HepG2 (cell line): ENCODE data around the gene GJC2. TPM values are rescaled to one million over a fixed set of nuclear protein-coding genes. Genes with fewer than 3 reads are reported as not detected.

Experiments
- CREB1 ChIP-seq, 2 experiments: fragments of 450-650 bp in 1 of 2; IDR thresholded peaks; 2 replicates each; pipeline ENCODE4 v1.6.1; 2016 to 2017; ENCODE audit warnings: control low read depth in 1 of 2, mild to moderate bottlenecking in 1 of 2, missing compliant biosample characterization in 1 of 2, missing genetic modification characterization in 1 of 2
- FLYWCH1 ChIP-seq: sonication (generic); formaldehyde crosslinking; IDR thresholded peaks from 2 replicates; pipeline ENCODE4 v1.8.1; 2023; ENCODE audit warnings: mild to moderate bottlenecking, missing genetic modification reagents
- RFX5 ChIP-seq: IDR thresholded peaks from 2 replicates; pipeline ENCODE4 v1.6.1; 2011; ENCODE audit warnings: low read depth, low read length, improper control_type of control experiment
- TGIF2 ChIP-seq: IDR thresholded peaks from 2 replicates; pipeline ENCODE4 v1.6.1; 2016; ENCODE audit warnings: control low read depth, missing compliant biosample characterization
- XBP1 ChIP-seq: sonication (generic); formaldehyde crosslinking; IDR thresholded peaks from 2 replicates; pipeline ENCODE4 v1.5.0; 2020; ENCODE audit warnings: missing genetic modification reagents
- ZC3H13 ChIP-seq: sonication (generic); formaldehyde crosslinking; IDR thresholded peaks from 2 replicates; pipeline ENCODE4 v1.8.1; 2023; ENCODE audit warnings: mild to moderate bottlenecking, missing genetic modification reagents, moderate library complexity
- ZNF101 ChIP-seq: sonication (generic); formaldehyde crosslinking; IDR thresholded peaks from 2 replicates; pipeline ENCODE4 v1.4.0; 2020; ENCODE audit warnings: mild to moderate bottlenecking, low read depth, missing genetic modification reagents, borderline replicate concordance
- ZNF143 ChIP-seq: sonication (generic); formaldehyde crosslinking; IDR thresholded peaks from 2 replicates; pipeline ENCODE4 v1.4.0; 2020; ENCODE audit warnings: missing genetic modification reagents
- ZNF432 ChIP-seq: sonication (generic); formaldehyde crosslinking; IDR thresholded peaks from 2 replicates; pipeline ENCODE4 v1.5.0; 2020; ENCODE audit warnings: missing genetic modification reagents, mild to moderate bottlenecking, borderline replicate concordance
- ZNF510 ChIP-seq: sonication (generic); formaldehyde crosslinking; IDR thresholded peaks from 2 replicates; pipeline ENCODE4 v1.4.0; 2020; ENCODE audit warnings: low read depth, mild to moderate bottlenecking, missing genetic modification reagents
- ZNF556 ChIP-seq: sonication (generic); formaldehyde crosslinking; IDR thresholded peaks from 2 replicates; pipeline ENCODE4 v1.4.0; 2020; ENCODE audit warnings: mild to moderate bottlenecking, missing genetic modification reagents, borderline replicate concordance
- ZNF577 ChIP-seq: sonication (generic); formaldehyde crosslinking; IDR thresholded peaks from 2 replicates; pipeline ENCODE4 v1.4.0; 2020; ENCODE audit warnings: mild to moderate bottlenecking, low read depth, missing genetic modification reagents, borderline replicate concordance
- polyA plus RNA-seq, 8 experiments: library from polyadenylated mRNA; depleted of rRNA in 3 of 8; stranded (reverse) in 7 of 8; unstranded in 1 of 8; fragments of >200 nt; fragmentation: Illumina TruSeq in 4 of 8; extraction: Trizol in 4 of 8; gene quantifications; 2 replicates each; pipeline versions ENCODE4 v1.2.1 to v1.2.3, GENCODE V29; 2011 to 2016; ENCODE audit warnings: low read depth in 4 of 8, missing spikeins in 1 of 8, mixed read lengths in 1 of 8; ENCODE audit not compliant: insufficient read depth in 1 of 8
- total RNA-seq, 5 experiments: library from RNA; depleted of rRNA; stranded (reverse); fragments of >200 nt; fragmentation: Illumina TruSeq; extraction: Trizol; gene quantifications; 2 replicates each; pipeline ENCODE4 v1.2.3, GENCODE V29; 2016; ENCODE audit warnings: low read depth in 1 of 5
- TF ChIP-seq, protein P1 (sequence below): sonication (generic); formaldehyde crosslinking; conservative IDR thresholded peaks from 2 replicates; pipeline ENCODE4 v1.4.0; 2020; ENCODE audit warnings: mild to moderate bottlenecking, missing genetic modification reagents, moderate library complexity
- TF ChIP-seq, protein P2 (sequence below): IDR thresholded peaks from 2 replicates; pipeline ENCODE4 v1.6.1; 2012; ENCODE audit warnings: inconsistent platforms
- TF ChIP-seq, protein P3 (sequence below): fragments of 450-650 bp; IDR thresholded peaks from 2 replicates; pipeline ENCODE4 v1.6.1; 2016
- TF ChIP-seq, protein P4 (sequence below): sonication (generic); formaldehyde crosslinking; conservative IDR thresholded peaks from 2 replicates; pipeline ENCODE4 v1.8.0; 2022; ENCODE audit warnings: mild to moderate bottlenecking, moderate library complexity, missing genetic modification reagents
- TF ChIP-seq, protein P5 (sequence below): sonication (generic); formaldehyde crosslinking; IDR thresholded peaks from 2 replicates; pipeline ENCODE4 v1.4.0; 2020; ENCODE audit warnings: mild to moderate bottlenecking, missing genetic modification reagents
- TF ChIP-seq, protein P6 (sequence below): IDR thresholded peaks from 2 replicates; pipeline ENCODE4 v1.6.1; 2016; ENCODE audit warnings: low read depth, borderline replicate concordance

GJC2 gene
- total and polyA plus RNA-seq, 2 of the 13 experiments (the other 11 are each of a cell fraction or from before 2014, with no cell fraction given), result 1.6 to 3.8 TPM

DNA sequence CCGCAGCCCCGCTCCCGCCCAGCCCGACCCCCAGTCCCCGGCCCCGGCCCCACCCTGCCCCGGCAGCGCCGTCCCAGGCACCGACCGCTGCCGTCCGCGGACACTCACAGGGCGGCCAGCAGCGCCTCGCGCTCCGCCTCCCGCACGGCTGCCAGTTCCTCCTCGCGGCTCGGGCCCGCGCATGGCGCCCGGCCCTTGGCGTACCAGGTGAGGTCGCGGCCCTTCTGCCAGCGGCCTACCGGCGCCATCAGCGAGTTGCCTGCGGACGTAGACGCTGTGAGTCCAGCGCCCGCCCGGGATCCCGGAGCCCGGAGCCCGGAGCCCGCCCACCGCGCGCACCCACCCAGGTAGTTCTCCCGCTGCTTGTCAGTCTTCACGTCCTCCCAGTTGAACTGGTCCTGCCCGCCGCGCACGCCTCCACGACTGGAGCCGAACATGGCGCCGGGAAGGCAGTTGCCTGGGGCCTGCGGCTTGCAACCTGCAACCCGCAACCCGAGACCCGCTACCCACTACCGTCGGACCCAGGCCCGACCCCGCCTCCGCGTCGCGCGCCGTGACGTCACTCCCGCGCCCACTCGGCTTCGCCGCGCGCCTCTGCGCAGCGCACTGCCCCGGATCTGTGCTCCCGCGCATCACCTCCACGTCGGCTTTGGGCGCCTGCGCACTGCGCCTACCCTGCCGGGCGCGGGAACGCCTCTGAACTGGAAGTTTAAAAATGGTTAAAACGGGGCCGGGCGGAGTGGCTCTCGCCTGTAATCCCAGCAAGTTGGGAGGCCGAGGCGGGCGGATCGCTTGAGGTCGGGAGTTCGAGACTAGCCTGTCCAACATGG is 46.7 kb upstream of the GJC2 start, which contains the start of gene C1orf35 (continued):
- TF ChIP-seq ZNF432 (CRISPR knock-in tag), result no peak
- TF ChIP-seq, protein P1, sequence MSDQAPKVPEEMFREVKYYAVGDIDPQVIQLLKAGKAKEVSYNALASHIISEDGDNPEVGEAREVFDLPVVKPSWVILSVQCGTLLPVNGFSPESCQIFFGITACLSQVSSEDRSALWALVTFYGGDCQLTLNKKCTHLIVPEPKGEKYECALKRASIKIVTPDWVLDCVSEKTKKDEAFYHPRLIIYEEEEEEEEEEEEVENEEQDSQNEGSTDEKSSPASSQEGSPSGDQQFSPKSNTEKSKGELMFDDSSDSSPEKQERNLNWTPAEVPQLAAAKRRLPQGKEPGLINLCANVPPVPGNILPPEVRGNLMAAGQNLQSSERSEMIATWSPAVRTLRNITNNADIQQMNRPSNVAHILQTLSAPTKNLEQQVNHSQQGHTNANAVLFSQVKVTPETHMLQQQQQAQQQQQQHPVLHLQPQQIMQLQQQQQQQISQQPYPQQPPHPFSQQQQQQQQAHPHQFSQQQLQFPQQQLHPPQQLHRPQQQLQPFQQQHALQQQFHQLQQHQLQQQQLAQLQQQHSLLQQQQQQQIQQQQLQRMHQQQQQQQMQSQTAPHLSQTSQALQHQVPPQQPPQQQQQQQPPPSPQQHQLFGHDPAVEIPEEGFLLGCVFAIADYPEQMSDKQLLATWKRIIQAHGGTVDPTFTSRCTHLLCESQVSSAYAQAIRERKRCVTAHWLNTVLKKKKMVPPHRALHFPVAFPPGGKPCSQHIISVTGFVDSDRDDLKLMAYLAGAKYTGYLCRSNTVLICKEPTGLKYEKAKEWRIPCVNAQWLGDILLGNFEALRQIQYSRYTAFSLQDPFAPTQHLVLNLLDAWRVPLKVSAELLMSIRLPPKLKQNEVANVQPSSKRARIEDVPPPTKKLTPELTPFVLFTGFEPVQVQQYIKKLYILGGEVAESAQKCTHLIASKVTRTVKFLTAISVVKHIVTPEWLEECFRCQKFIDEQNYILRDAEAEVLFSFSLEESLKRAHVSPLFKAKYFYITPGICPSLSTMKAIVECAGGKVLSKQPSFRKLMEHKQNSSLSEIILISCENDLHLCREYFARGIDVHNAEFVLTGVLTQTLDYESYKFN (CRISPR knock-in tag), result peak; percentile 39; the same call in 1 of the 2 replicates
- peak; percentile 79; the same call in 1 of the 2 replicates for TF ChIP-seq ZNF510 (CRISPR knock-in tag)
- peak; percentile 100 for TF ChIP-seq CREB1 (IDR thresholded peaks at IDR 0.05)
- peak; percentile 94 for TF ChIP-seq CREB1 (CRISPR knock-in tag; IDR thresholded peaks at IDR 0.05)
- TF ChIP-seq RFX5, result peak; percentile 61
- 0 out of 2 replicates have a peak, but pooled peaks have one; percentile 64 for TF ChIP-seq FLYWCH1 (CRISPR knock-in tag)
- TF ChIP-seq ZNF101 (CRISPR knock-in tag), result no peak
- TF ChIP-seq, protein P2, sequence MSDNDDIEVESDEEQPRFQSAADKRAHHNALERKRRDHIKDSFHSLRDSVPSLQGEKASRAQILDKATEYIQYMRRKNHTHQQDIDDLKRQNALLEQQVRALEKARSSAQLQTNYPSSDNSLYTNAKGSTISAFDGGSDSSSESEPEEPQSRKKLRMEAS, result peak; percentile 96
- TF ChIP-seq, protein P3, sequence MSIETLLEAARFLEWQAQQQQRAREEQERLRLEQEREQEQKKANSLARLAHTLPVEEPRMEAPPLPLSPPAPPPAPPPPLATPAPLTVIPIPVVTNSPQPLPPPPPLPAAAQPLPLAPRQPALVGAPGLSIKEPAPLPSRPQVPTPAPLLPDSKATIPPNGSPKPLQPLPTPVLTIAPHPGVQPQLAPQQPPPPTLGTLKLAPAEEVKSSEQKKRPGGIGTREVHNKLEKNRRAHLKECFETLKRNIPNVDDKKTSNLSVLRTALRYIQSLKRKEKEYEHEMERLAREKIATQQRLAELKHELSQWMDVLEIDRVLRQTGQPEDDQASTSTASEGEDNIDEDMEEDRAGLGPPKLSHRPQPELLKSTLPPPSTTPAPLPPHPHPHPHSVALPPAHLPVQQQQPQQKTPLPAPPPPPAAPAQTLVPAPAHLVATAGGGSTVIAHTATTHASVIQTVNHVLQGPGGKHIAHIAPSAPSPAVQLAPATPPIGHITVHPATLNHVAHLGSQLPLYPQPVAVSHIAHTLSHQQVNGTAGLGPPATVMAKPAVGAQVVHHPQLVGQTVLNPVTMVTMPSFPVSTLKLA, result no peak; the same call in 1 of the 2 replicates
- peak; percentile 94 for TF ChIP-seq ZC3H13 (CRISPR knock-in tag)
- 0 out of 2 replicates have a peak, but pooled peaks have one; percentile 79 for TF ChIP-seq TGIF2
- TF ChIP-seq ZNF577 (CRISPR knock-in tag), result 0 out of 2 replicates have a peak, but pooled peaks have one; percentile 20
- TF ChIP-seq ZNF143 (CRISPR knock-in tag), result peak; percentile 53; the same call in 1 of the 2 replicates
- TF ChIP-seq, protein P4, sequence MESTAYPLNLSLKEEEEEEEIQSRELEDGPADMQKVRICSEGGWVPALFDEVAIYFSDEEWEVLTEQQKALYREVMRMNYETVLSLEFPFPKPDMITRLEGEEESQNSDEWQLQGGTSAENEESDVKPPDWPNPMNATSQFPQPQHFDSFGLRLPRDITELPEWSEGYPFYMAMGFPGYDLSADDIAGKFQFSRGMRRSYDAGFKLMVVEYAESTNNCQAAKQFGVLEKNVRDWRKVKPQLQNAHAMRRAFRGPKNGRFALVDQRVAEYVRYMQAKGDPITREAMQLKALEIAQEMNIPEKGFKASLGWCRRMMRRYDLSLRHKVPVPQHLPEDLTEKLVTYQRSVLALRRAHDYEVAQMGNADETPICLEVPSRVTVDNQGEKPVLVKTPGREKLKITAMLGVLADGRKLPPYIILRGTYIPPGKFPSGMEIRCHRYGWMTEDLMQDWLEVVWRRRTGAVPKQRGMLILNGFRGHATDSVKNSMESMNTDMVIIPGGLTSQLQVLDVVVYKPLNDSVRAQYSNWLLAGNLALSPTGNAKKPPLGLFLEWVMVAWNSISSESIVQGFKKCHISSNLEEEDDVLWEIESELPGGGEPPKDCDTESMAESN (CRISPR knock-in tag), result peak; percentile 88; the same call in 1 of the 2 replicates
- TF ChIP-seq, protein P5, sequence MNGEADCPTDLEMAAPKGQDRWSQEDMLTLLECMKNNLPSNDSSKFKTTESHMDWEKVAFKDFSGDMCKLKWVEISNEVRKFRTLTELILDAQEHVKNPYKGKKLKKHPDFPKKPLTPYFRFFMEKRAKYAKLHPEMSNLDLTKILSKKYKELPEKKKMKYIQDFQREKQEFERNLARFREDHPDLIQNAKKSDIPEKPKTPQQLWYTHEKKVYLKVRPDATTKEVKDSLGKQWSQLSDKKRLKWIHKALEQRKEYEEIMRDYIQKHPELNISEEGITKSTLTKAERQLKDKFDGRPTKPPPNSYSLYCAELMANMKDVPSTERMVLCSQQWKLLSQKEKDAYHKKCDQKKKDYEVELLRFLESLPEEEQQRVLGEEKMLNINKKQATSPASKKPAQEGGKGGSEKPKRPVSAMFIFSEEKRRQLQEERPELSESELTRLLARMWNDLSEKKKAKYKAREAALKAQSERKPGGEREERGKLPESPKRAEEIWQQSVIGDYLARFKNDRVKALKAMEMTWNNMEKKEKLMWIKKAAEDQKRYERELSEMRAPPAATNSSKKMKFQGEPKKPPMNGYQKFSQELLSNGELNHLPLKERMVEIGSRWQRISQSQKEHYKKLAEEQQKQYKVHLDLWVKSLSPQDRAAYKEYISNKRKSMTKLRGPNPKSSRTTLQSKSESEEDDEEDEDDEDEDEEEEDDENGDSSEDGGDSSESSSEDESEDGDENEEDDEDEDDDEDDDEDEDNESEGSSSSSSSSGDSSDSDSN (CRISPR knock-in tag), result peak; percentile 91
- TF ChIP-seq XBP1 (CRISPR knock-in tag), result 0 out of 2 replicates have a peak, but pooled peaks have one; percentile 26
- TF ChIP-seq, protein P6, sequence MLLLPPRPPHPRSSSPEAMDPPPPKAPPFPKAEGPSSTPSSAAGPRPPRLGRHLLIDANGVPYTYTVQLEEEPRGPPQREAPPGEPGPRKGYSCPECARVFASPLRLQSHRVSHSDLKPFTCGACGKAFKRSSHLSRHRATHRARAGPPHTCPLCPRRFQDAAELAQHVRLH (CRISPR knock-in tag), result peak; percentile 83; the same call in 1 of the 2 replicates
- peak; percentile 57 for TF ChIP-seq ZNF556 (CRISPR knock-in tag)
